HG03066 (cell line): ENCODE measurements around the gene FILIP1.

ENCODE experiments used
- ATAC-seq: cut with Tn5 transposase; IDR thresholded peaks from one replicate; pipeline ENCODE4 v1.9.1; 2021; ENCODE audit warnings: low read depth; ENCODE audit not compliant: unreplicated experiment

The FILIP1 gene

DNA sequence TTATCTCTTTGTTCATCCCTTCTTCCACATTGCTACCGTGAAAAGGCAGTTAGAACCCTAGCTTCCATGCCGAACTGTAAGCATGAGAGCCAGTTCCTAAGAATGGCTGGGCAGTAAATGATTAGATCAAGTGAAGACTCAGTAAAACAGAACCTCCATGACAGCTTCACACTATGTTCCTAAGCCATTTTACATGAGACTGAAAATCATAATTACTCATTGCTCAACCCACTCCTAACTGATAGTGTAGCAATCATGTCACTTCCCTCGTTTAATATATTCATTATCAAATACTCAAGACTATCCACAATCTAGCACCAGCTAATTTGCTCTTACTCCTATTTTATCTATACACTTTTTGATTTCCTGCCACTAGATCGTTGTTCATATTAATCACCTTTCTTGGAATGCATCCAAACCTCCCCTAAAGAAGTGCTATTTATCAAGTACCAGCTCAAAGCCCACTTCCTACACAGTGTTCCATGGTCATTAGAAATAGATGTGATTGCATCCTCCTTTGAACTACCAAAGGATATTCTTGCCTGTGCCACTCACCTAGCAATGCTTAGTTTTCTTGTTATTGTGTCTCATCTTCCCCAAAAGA is 215.0 kb downstream of the FILIP1 start:
- ATAC-seq: no peak

DNA sequence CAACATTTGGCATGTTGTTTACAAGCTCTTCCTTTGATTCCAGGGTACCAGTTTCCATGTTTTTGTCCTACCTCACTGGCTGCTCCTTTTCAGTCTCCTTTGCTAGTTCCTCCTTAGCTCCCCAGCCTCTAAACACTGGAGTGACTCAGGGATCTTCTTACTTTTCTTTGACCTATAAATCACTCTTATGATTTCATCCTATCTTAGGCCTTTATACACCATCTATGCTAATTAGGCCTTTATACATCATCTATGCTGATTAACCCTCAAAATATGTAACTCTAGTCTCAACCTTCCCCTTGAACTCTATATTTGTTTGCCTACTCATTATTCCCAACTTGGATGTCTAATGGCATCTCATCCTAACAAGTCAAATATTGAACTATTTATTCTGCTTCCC is 218.5 kb downstream of the FILIP1 start:
- no peak for ATAC-seq

DNA sequence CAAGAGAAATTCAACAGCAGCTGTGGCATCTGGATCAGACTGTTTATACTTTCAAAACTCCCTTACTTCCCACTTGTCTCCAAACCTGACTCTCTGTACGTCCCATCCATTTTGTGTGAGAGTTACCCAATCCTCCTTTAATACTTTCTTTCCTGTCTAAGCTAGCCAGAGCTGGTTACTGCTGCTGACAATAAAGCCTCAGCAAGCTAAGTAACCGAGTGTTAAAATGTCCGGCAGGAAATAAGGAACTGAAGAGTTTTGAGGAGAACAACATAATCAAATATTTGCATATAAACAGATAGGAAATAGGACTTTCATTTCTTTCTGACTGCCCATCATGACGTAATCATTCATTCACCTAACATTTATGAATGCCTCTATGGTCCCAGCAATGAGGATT is 220.6 kb downstream of the FILIP1 start:
- no peak for ATAC-seq

DNA sequence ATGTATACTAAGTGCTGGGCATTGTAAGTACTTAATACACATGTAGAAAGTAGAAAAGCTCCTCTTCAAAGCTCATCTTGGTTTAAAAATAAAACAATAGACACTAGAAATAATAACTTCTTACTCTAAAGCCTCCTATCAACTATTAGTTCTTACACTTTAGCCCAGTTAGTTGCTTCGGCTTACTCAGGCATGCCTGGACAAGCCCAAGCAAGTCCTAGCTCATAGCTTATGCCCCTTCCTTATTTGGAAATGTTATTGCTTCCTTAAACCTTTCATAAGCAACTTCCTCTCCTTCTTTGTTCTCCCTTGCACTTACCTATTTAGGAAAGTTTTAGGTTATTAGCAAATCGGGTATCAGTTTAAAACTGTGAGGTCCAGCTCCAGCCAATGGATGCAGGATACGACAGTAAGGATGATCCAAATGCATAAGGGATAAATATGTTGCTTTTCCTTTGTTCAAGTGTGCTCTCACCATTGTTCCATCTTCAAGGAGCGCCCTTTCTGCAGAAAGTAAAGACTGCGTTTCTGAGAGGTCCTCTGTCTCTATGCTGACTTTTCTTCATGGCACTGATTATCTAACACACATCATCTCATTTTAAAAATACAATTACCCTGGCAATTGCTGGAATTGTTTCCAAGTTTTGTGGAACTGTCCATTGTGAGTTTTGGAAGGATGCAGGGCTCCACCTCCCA is 221.3 kb downstream of the FILIP1 start:
- ATAC-seq: no peak

DNA sequence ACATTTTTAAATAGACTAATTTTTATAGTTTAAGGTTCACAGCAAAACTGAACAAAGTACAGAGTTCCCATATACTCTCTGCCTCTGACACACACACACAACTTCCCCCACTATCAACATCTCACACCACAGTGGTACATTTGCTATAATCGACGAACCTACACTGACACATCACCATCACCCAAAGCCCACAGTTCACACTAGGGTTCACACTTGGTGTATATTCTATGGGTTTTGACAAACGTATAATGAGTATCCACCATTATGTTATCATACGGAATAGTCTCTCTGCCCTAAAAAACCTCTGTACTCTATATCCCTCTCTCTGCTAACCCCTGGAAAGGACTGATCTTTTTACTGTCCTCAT is 224.6 kb downstream of the FILIP1 start:
- no peak for ATAC-seq

DNA sequence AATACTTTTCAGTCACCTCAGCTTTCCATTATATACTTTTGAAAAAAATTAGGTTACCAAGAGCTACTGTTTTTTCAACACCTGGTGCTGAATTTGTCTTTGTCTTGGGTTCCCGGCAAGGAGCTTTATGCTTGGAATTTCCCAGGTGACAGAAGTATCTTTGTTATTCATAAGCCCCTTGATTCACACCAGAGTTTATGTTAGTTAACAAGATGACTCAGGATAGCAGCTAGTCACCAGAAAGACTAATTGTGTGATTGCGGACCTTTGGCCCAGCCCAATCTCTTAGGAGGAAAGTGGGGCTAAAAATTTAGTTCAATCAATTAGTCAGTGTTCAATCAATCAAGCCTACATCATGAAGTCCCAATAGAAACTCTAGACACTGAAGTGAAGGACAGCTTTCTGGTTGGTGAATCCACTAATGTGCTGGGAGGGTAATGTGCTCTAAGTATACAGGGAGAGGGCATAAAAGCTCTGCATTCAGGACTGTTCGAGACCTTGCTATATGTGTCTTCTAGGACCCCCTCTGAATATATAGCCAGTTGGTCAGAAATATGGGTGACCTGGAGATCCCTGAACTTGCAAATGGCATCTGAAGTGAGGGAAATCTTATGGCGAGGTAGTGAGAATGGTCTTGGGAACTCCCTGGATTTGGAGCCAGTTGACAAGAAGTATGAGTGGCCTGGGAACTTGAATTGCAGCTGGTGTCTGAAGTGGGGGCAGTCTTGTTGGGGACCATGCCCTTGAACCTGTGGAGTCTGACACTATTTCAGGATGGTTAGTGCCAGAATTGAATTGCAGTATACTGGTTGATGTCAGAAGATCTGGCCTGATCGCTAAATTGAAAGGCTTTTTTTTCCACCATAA is 225.2 kb downstream of the FILIP1 start:
- no peak for ATAC-seq

DNA sequence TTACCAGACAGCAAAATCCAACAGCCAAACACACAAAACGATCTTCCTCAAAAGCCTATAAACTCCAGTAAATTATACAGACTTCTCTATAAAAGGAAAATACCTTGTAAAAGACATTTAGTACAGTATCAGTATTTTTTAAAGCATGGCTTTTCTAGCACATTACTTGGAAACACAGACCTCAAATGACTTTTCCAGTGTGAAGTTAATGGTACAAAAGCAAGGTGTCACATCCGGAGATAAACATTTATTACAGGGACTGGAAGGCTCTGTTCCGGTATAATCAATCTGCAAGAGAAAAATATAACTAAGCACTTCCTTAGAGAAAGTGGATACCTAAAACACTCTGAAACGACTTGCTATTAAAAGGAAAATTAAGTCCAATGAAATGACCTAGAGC is 226.1 kb downstream of the FILIP1 start:
- ATAC-seq: no peak

DNA sequence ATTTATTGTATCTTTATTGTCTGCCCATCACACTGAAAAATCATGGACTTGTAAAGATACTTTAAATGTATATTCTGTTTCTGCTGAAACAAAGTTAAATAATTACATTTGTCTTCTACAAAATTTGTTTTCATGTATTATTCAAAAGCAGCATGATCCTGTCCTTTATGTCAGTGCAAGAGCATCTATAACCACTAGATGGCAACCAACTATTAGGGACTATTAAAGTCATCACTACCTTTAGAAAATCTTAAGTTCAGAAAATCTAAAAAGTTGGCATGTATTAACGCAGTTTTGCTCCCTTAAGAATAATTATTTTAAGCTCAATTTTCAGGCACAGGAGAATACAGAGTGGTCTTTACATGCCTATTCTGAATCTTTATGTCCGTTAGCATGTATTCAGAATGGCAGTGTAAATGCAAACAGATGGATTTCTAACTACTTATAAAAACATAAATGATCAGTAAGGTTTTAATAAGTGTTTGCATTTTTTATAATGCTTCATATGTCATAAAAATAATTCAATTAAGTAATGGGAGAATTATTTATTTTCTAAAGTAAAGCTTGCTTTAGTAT is 226.8 kb downstream of the FILIP1 start:
- ATAC-seq: peak; percentile 67

DNA sequence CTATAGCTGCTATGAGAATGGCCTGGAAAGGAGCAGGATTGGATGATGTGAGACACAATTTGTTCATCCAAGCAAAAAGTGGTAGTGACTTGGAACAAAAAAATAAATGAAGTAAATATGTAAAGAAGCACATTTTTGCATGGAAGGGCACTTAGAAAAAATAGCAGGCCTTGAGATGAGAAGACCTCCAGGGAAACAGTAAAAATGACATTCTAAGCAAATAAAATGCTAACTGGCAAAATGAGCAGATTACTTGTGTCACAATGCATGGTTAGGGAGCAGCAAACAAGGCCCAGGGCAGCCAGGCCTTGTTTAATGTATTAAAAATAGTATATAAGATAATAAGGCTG is 230.2 kb downstream of the FILIP1 start:
- no peak for ATAC-seq

DNA sequence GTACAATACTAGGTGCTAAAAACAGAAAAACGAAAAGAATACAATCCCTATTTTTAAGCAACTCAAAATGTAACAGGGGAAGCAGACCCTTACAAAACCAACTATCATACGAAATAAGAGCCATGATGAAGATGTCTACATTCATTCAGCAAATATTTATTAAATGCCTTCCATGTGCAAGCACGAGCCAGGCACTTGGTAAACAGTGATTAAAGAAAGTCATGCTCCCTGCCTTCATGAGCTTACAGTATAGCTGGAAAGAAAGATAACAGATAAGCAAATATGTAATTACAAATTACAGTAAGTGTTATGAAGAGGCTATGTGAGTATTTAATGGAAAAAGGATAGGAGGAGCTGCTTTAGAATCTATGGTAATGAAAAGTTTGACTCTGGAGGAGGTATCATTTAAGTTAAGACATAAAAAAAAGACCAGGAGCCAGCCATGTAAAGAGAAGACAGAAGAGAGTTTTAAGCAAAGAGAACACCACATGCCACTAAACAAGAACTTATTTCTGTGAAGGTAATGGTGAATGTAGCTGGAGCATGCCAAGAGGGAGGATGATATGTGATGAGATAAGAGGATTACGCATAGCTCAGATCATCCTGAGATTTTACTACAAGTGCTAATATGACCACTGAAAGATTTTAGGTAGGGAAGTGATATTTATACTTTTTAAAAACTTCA is 230.7 kb downstream of the FILIP1 start:
- ATAC-seq: no peak

DNA sequence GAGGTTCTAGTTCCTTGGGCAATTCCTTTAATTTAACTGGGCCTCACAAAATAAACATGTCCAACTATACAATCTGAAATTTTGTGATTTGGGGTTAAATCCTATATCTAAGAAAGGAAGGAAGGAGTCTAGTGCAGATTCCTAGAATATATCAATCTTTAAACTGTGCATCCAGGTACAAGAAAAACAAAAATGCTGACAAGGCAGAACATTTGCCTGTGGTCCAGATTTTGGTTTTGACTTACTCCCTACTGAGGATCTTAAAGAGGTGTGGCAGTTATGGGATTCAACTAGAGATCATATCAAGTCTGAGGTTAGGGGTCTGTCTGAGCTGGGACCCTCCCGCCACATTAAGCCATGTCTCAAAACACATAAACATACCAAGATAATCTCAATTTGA is 232.3 kb downstream of the FILIP1 start:
- no peak for ATAC-seq

DNA sequence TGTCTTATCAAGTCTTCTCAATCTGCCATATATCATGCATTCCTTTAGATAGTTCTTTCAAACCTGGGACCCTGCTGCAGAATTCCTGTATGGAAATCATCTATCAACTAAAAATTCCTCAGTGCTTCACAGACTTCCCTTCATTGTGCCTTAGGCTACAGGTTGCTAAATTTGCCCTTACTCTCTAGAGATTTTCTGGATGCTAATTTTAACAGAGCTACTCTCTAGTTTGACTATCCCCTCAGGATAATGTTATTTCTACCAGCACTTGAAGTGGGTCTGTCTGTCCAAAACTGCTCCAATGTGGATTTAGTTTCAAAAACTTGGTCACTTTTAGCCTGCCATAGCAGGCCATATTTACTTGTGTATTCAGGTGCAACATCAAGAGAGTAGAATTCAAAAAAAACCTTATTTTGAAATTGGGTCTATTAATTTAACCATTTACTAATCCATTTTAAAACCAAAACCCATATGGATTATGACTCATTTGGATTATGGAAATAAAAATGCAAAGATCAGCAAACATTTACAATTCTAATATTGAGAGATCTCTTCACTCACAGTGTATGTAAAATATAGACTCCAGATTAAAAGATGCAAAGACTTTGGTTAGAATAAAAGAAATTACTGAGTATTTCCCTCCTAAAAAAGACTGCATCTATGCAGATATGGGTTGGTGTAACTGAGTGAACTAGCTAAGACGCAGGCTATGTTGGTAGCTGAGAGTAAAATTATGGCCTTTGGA is 236.1 kb downstream of the FILIP1 start:
- ATAC-seq: no peak

DNA sequence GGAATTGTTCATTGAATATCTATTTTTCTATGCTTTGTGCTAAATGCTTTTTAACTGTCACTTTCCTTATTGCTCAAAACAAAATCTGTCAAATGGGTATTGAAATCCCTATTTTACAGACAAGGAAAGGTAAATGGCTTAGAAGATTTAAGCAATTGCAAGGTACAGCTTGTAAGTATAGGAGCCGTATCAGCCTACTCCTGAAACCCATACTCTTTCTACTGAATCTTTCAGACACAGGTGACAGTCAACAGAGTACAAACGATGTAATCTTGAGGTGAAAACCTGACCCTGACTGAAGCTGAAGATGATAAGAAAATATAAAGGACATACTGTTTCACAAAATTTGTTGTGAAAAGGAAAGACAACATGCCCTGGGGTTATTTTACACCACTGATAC is 243.0 kb downstream of the FILIP1 start:
- no peak for ATAC-seq

DNA sequence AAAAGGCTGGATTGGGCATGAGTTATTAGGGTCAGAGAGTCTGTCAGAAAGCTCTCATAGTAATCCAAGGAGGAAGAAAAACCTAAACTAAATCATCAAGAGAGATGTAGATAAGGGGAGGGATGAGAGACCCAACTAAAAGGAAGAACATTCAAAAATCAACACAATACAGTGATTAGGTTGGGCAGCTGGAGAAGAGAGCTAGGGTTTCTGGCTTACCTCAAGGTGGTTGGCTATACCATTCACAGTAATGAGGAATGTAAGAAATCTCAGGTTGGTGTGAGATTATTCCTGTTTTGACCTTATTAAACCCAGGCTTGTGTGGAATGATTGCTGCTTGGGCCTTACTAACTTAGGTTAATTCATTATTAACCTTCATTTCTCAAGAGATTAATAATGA is 243.8 kb downstream of the FILIP1 start:
- no peak for ATAC-seq

DNA sequence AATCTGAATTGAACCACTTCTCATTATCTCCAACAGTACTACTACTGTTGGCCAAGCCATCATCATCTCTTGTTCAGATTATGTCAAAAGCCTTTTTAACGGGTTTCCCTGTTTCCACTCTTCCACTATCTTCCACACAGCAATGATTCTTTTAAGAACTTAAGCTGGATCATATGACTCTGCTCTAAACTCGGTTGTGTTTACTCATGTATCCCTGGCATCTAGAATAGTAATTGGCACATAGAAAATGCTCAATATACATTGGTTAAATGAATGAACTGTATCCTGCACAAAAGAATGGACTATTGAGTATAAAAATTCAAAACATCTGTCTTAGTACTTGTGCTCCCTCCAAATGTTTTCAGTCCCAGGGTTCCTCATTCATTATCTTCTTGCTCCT is 247.2 kb downstream of the FILIP1 start:
- no peak for ATAC-seq

DNA sequence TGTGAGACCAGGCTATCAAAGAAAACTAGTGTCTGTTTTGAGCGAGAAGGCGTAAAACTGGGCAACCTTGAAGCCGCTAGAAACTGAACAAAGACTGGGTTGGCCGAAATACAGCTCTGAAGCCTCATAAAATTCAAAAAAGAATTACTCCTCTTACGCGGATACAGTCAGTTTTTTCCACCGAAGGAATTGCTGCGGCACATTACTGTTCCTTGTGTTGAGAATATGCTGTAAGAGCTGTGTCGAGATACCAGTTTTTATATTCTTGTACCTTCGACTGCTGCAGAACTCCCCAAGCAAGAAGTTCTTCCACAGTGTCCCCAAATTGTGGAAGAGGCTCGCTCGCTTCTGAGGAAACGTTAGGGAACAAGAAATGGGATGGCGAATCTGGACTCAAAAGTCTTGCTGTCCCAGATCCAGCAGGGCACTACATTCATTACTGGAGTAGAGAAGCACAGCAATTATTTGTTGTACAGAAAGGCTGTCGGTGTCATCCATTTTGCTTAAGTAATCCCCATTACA is 249.5 kb downstream of the FILIP1 start:
- peak; percentile 15 for ATAC-seq

DNA sequence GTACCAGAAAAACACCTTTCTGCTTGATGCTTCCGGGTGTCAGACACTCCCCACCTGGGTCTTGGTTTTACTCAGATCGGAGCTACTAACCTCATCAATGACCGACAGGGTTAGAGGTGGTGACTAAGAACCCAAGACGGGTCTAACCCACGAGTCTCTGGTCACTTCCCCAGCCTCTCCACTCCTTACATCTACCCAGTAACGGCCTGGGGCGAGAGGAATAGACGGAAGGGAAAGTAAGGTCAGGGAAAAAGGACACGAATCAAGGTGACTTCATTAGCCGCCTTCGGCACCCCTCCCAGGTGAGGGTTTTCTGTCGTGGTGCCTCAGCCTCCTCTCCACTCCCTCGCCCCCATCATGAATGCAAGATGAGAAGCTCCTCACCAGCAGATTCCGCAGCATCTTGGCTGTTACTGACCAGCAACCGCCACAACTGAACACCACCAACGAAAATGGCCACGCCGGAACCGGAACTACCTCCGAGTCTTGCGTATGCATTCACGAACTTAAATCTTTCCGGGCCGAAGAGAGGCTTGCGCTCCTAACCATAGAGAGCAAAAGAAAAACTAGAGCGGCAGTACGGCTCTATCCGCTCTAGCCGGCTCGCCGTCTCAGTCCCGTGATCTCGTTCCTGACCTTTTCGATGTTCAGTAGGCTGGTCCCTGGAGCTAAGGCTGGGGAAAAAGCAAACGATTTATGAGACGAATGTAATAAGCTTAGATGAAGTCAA is 250.1 kb downstream of the FILIP1 start, which contains the start of gene COX7A2:
Gene COX7A2 (minus strand): TSS at position 469 of the 730 bp plus-strand sequence. CDS start 67 bp downstream, at position 402.
- ATAC-seq: peak; percentile 92
